Measurements from ENCODE around the gene GAL3ST2.

- no peak for TF ChIP-seq POLR2A (IDR thresholded peaks at IDR 0.05)
- TF ChIP-seq CTCF (IDR thresholded peaks at IDR 0.05 in 4 of 5, conservative IDR thresholded peaks at IDR 0.05 in 1 of 5), result no peak
Measured at GRCh38 chr2:241770936-241771285, 5.7 kb upstream of the GAL3ST2 start.

Data from gastrocnemius medialis (tissue), 4 donors.